HG02610 (cell line): ENCODE results near the gene BCR.

Experiments
- ATAC-seq: cut with Tn5 transposase; IDR thresholded peaks from one replicate; pipeline ENCODE4 v1.9.1; 2021; ENCODE audit warnings: mild to moderate bottlenecking, moderate library complexity; ENCODE audit not compliant: unreplicated experiment

Gene BCR

DNA sequence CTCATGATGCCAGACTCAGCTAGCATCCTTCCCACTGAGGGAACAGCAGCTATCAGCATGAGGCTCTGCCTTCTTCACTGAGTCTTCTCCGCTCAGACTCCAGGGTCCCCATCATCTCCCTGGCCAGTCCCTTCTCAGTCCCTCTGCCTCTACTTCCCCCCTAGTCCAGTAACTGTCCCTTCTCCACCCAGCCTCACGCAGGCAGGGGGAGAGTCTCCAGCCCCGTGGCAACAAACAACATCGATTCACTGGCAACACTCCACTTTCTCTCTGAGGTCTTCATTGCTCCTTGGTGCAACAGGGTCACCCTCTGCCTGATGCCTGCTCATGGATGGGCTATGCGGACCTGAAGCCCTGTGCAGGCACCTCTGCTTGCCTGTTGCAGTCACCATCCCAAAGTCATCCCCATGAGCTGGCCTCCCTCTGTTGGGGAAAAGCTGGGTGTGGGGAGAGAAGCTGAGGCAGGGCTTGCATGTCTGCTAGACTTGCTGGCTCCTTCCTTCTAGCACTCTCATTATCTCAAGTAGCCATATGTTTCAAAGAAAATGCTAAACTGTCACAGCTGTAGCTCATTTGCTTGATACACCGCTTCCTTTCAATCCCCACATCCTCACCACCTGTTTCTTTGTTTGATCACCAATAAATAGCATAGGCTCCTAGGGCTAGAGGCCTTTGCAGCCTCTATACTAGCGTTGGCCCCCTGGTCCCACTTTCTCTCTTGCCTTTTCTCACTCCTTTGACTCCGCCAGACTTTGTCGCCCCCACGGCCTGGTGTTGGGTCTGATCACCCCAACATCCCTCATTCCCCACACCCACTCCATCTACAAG, 4.3 kb upstream of the BCR start:
- ATAC-seq: no peak

DNA sequence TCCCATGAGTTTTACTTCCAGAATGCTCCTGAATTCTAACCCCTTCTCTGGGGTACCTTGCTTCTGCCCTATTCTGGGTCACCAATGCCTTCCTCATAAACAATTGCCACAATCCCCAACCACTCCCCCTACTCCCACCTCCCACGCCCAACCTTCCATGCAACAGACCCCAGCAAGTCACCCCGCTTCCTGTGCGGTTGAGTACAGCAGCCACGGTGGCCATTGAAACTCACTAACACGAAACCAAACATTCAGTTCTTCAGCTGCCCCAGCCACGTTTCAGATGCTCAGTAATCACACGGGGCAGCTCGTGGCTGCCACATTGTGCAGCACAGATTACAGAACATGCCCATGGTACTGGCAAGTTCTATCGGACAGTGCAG, 3.7 kb upstream of the BCR start:
- no peak for ATAC-seq

DNA sequence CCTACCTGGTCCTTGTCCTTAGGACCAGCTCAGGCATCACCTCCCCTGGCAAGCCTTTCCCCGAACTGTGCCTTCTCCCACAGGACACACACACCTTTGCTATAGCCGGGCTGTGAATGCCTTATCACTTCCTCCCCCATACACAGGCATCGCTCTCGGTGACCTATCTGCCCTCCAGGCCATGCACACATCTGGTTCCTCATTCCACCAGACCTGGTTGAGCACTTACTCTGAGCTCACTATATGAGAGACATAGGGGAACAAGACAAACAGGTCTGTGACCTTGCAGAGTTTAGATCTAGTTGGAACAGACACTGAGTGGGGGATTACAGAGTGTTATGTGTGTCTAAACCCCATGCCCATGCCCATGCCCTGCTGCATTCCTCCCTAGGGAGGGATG, 3.1 kb upstream of the BCR start:
- no peak for ATAC-seq

DNA sequence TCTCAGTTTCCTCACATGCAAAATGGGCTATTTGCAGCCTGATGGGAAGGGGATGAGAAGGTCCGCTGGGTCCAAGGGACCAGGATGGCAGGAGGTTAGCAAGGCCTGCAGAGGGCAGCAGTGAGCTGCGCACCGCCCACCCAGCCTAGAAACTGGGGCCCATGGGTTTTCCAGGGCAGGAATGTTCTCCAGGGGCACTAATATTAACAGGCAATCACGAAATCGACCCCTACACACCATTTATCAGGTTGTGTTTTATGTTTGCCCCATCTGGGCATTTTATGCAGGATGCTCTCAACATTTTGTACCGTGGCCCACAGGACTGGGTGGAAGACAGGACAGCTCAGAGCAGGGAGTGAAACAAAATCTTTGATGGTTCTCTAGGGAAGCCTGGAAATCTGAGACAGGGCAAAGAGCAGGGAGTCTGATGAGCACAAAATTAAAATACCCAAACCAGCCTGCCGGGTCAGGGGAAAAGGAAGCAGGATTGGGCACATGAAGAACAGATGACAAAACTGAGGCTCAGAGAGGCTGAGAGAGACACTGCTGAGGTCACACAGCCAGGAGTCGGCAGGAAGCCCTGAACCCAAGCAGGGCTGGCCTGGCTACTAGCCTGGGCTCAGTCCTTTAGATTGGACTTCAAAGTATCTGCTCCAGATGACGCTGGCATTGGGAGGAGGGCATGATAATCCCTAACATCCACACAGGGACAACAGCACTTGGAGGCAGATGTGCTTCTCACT, 1.6 kb upstream of the BCR start:
- ATAC-seq: no peak

DNA sequence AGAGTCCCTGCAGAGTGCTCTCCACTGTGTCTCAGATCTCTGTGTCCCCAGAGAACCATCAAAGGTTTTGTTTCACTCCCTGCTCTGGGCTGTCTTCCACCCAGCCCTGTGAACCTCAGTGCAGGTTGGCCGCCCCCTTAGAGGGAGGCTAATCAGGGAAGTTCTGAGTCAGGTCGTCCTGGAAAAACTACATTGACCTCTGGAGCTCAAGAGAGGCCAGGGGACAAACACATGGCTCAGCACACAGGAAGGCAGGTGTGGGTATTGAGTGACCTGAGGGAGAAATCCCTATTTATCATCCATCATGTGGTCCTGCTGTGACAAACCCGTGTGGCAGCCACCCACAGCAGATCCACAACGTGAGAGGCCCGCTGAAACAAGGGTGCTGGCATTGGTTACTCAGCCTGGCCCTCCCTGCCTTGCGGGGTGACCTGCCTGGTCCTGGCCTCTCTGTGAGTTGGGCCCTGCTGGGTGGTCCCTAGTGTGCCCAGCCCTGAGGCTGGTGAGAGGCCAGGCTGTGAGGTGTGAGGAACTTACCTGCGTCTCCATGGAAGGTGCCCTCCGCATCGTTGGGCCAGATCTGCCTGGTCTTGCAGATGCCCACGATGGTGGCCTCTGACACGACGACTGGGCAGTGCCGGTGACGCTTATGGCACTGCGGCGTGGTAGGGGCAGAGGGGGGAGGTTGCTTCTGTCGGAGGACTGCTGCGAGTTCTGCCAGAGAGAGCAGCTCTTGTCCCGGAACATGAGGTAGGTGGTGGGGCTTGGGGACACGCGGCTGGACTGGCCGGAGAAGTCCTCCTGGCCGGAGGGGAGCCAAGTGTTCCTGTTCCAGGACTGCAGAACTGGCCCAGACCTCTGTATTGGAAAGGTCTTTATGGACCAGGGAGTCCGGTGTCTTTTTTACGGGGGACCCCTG, 669 bp upstream of the BCR start:
- no peak for ATAC-seq

DNA sequence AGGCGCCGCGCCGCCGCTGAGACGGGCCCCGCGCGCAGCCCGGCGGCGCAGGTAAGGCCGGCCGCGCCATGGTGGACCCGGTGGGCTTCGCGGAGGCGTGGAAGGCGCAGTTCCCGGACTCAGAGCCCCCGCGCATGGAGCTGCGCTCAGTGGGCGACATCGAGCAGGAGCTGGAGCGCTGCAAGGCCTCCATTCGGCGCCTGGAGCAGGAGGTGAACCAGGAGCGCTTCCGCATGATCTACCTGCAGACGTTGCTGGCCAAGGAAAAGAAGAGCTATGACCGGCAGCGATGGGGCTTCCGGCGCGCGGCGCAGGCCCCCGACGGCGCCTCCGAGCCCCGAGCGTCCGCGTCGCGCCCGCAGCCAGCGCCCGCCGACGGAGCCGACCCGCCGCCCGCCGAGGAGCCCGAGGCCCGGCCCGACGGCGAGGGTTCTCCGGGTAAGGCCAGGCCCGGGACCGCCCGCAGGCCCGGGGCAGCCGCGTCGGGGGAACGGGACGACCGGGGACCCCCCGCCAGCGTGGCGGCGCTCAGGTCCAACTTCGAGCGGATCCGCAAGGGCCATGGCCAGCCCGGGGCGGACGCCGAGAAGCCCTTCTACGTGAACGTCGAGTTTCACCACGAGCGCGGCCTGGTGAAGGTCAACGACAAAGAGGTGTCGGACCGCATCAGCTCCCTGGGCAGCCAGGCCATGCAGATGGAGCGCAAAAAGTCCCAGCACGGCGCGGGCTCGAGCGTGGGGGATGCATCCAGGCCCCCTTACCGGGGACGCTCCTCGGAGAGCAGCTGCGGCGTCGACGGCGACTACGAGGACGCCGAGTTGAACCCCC, 798 bp downstream of the BCR start:
- no peak for ATAC-seq

DNA sequence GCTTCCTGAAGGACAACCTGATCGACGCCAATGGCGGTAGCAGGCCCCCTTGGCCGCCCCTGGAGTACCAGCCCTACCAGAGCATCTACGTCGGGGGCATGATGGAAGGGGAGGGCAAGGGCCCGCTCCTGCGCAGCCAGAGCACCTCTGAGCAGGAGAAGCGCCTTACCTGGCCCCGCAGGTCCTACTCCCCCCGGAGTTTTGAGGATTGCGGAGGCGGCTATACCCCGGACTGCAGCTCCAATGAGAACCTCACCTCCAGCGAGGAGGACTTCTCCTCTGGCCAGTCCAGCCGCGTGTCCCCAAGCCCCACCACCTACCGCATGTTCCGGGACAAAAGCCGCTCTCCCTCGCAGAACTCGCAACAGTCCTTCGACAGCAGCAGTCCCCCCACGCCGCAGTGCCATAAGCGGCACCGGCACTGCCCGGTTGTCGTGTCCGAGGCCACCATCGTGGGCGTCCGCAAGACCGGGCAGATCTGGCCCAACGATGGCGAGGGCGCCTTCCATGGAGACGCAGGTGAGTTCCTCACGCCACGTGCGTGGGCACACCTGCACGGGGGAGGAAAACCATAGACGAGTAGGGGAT, 1.5 kb downstream of the BCR start:
- ATAC-seq: no peak

DNA sequence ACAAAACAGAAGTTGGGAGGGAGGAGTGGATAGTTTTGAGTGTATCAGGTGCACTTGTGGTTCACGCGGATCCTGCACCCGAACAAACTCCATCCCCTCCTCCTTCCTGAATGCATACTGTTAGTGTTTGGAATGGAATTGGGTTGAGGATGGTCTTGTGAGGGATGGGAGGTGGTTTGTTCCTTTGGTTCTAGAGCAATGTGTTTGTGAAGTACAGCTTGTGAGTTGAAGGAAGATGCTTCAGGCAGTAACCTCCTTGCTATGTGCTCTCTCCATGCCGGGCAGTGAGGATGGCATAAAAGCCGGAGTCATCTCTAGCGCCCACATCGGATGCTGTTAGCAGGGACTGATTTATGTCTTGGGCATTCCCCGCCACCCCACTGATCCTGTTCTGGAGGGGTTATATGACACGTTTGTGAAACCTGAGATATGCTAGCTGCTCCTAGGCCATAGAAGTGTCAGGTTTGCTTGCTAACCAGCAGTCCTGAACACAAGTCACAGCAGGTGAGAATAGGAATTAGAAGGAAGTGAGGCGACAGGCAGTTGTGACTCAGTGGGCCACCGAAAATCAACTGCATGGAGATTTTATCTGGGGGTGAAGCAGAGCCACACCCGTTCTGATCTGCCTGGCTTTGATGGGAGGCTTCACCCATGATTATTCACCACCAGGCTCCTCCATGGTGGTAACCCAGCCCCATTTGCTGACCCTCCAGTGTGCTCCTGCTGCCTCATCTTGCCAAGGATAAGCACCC, 2.2 kb downstream of the BCR start:
- ATAC-seq: no peak

DNA sequence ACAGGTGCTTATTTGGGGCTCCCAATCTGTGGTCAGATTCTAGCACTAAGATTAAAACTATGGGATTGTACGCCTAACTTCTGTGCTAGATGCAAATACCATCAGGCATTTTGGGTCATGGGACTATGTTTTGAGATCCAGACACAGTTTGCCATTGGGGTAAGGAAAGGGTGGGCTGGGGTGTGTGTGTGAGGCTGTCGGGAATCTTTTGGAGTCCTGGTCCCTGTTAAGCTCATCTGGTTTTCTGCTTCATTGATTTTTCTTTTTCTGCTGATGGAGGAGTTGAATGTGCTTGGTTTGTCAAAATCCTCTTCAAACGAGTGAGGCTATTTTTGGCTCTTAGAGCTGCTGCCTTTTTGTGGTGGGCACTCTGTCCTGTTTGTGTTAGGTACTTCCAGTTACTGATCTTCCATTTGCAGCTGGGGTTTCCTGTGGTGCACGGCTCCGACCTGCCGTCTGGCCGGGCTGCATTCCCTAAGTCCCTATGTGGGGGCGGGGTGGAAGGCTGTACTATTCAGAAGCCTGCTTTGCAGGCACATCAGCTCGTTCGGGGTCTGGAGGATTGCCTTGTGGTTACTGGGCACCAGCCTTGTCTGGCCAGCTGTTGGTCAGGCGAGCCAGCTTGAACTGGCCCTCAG, 2.9 kb downstream of the BCR start:
- ATAC-seq: no peak

DNA sequence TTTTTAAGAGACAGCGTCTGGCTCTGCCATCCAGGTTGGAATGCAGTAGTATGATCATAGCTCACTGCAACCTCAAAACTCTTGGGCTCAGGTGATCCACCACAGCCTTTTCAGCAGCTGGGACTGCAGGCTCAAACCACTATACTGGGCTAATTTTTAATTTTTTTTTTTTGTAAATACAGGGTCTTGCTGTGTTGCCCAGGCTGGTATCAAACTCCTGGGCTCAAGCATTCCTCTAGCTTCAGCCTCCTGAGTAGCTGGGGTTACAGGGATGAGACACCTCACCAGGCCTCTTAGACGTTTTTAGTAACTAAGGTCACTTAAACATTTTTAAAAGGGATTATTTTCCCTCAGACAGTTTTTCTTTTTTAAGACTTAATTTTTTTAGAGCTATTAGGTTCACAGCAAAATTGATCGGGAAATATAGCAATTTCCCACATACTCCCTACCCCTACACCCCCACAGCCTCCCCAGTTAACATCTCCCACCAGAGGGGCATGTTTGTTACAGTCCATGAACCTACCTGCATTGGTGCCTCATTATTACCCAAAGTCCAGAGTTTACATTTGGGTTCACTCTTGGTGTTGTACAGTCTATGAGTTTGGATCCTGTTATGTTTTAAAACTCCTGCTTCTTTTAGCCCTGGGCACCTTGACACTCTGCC, 3.9 kb downstream of the BCR start:
- no peak for ATAC-seq

DNA sequence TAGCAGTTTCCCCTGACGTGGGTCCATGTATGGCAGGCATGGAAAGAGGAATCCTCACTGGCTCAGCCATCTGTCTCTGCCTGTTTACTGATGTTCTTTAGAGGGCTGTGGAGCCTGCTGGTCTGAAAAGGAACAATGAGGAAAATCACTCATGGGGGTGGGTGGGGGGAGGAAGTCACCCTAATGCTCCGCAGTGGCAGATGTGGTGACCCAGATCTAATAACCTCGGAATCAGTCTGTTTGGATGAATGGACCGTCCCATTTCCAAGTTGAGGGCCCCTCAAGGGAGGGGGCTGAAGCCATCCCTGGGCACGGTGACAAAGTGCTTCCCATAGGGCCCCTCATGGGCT, 4.4 kb downstream of the BCR start:
- ATAC-seq: no peak

DNA sequence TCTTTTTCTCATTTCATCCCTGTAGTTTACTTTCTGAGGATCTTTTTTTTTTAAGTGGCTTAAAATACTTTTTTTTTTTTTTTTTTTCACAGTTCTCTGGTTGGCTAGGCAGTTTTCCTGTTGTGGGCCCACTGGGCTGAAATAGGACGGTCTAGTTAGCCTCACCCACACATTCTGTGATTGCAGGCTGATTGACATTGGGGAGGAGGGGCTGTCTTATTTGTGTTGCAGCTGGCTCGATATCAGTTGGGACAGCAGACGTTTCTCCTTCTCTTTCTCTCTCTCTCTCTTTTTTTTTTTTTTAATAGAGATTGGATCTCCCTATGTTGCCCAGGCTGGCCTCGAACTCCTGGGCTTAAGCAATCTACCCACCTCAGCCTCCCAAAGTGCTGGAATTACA, 6.9 kb downstream of the BCR start:
- no peak for ATAC-seq

DNA sequence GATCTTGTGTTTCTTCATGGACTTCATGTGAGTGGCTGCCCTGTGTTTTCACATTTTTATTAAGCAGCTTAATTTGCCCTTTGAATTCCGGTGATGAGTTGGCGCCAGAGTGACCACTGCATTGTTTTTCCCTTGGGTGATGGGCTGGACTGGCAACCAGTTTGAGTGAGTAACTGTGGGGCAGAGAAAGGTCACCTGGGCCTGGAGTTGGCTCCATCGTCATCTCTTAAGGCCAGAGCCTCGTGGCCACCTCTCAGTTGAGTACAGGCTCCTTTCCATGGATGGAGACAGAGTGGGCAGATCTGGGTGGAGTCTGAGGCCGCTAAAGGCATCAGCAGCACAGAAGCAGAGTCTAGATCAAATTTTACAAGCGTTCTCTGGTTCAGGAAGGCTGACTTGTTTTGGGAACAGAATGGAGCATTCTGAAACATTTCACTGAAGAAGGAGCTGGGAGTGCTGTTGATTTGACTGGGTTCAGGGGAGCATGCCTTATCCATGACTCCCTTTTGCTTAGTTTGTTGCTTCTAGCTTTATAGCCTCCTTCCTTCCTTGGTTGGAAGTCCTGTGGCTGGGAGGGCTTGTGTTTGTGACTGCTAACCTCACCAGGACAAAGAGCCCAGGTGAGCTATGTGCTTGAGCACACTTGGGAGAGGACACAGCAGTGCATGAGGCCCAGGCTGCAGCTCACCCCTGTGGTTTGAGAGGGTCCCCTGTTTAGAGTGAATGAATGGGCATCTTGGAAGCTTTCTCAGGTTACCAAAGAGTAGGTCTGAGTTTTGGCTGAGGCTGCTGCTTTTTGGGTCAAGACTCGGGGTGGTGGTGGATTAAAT, 7.8 kb downstream of the BCR start:
- ATAC-seq: no peak

DNA sequence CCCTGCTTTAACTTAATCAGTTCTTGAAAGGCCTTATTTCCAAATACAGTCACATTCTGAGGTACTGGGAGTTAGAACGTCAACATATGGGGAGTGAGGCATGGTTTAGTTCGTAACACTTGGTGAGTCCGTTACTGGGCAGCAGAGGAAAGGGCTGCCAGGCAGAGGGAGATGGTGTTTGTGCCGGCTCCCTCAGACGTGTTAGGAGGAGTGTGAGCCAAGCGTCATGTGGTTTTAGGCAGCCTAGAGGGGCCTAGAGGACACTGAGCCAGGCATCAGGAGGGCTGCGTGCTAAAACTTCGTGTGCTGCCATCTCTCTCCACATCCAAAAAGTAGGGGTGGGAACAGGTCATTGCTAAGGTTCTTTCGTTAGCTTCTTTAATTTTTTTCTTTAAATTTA, 10.2 kb downstream of the BCR start:
- no peak for ATAC-seq

DNA sequence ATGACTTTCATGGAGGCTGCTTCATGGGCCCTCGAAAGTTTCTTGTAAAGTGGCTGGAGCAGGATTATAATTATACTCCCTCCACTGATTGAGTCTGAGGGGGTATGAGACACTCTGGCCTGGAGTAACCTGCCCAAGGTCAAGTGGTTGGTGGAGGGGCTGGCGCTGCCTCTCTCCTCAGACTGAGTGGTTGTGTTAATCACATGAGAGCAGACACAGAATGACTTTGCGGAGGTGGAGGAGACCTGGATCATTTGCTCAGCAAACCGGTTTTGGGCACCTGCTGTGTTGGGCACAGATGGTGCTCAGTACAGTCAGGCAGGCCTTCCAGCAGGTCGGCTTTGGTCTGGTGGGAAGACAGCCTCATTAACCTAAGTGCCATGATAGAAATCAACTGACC, 11.8 kb downstream of the BCR start:
- ATAC-seq: no peak

DNA sequence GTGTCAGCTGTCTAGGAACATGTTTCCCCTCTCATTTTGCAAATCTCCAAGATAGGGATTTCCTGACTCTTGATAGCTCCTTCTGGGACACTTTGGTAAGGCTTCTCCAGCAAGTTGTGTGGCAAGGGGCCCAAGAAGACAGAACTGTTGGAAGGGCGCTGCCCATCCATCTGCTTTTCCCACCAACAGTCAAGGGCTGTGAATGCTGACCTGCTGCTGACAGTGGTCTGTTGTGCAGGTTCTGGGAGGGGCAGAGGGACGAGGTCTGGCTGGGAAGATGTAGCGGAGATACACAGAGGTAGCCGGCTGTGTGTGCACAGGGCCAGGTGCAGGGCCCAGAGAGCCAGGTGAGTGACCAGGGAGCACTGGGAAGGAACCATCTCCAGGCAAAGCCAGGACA, 12.2 kb downstream of the BCR start:
- ATAC-seq: no peak

DNA sequence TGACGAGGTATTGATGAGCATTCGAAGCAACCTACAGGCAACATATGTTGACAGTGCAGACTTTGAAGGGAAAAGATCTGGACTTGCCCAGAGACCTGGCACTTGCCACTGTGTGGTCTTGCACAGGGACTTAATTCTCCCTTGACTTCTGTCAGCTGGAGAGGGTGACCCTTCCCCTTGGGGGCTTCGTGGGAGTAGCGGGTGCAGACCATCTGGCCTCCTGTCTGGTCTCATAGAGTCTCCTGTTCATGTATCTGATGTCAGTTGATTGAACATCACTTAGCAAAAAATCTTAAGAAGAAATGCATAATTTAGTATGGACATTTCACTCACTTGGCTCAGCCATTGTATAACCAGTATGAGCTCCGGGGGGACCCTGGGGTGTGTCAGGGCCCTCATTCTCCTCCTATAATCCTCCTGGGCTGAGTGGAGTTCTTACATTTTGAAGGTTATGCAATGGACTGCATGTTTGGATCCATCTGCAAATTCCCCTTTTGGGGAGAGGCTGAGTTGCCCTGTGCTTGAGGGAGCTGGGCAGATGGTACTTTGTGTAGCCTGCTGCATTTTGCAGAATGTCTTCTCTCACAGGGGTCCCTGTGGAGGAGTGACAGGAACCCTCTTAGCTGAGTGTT, 13.0 kb downstream of the BCR start:
- ATAC-seq: no peak
